ENCODE data around the gene SLIT3.

DNA sequence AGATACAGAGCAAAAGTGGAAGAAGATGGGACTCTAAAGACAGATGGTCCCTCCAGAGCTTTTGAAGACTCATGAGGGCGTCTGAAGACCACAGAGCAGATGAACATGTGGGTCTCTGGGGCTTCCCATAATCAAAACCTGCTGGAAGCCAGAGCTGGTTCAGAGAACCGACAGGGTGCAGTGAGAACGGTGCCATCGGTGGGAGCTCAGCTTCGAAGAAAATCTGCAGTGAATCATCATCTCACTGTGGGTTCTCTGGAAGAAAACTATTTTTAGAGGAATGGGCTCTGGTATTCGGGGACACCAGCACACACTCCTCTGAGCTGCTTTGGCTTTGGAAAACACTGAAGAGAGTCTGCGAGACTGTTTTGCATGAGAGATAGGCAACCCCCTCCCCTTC, 499.4 kb downstream of the SLIT3 start:
- no peak for TF ChIP-seq CTCF (conservative IDR thresholded peaks at IDR 0.05; ENCODE audit: low read depth, low read length)
- no peak for TF ChIP-seq EZH2 (IDR thresholded peaks at IDR 0.05; ENCODE audit: low read length, unreplicated experiment)

Data from PC-3 (cell line).